Measurements from ENCODE around the gene HELB.

HELB gene

GRCh38 chr12:66304296-66304900 lies 2.1 kb downstream of the HELB start:
- DNase-seq, result no peak

GRCh38 chr12:66309606-66310005 lies 7.3 kb downstream of the HELB start:
- no peak for DNase-seq

- DNase-seq, result no peak
Observed at GRCh38 chr12:66312189-66312588, 9.9 kb downstream of the HELB start.

- no peak for DNase-seq
Observed at GRCh38 chr12:66314278-66314677, 12.0 kb downstream of the HELB start.

GRCh38 chr12:66319266-66319954 lies 17.1 kb downstream of the HELB start:
- no peak for DNase-seq

- DNase-seq, result no peak
Observed at GRCh38 chr12:66320996-66321395, 18.7 kb downstream of the HELB start.

- DNase-seq, result no peak
Observed at GRCh38 chr12:66321435-66321834, 19.1 kb downstream of the HELB start.

GRCh38 chr12:66323017-66323416 lies 20.7 kb downstream of the HELB start:
- no peak for DNase-seq

- no peak for DNase-seq
Observed at GRCh38 chr12:66329941-66330340, 27.6 kb downstream of the HELB start.

GRCh38 chr12:66331016-66331415 lies 28.7 kb downstream of the HELB start:
- no peak for DNase-seq

- DNase-seq, result no peak
Observed at GRCh38 chr12:66331814-66332213, 29.5 kb downstream of the HELB start.

GRCh38 chr12:66335746-66336145 lies 33.5 kb downstream of the HELB start:
- no peak for DNase-seq

GRCh38 chr12:66337381-66338010 lies 35.2 kb downstream of the HELB start:
- DNase-seq, result no peak

- DNase-seq, result no peak
Observed at GRCh38 chr12:66340131-66340530, 37.8 kb downstream of the HELB start.

GRCh38 chr12:66341126-66341525 lies 38.8 kb downstream of the HELB start:
- DNase-seq, result no peak

- DNase-seq, result no peak
Observed at GRCh38 chr12:66345212-66345611, 42.9 kb downstream of the HELB start.

- no peak for DNase-seq
Observed at GRCh38 chr12:66345956-66346355, 43.7 kb downstream of the HELB start.

- DNase-seq, result no peak
Observed at GRCh38 chr12:66351301-66351700, 49.0 kb downstream of the HELB start.

GRCh38 chr12:66352197-66352596 lies 49.9 kb downstream of the HELB start:
- no peak for DNase-seq

GRCh38 chr12:66352899-66353298 lies 50.6 kb downstream of the HELB start:
- no peak for DNase-seq

- DNase-seq, result no peak
Observed at GRCh38 chr12:66354291-66354690, 52.0 kb downstream of the HELB start.

GRCh38 chr12:66359300-66359699 lies 57.0 kb downstream of the HELB start:
- DNase-seq, result no peak

- DNase-seq, result no peak
Observed at GRCh38 chr12:66361703-66362102, 59.4 kb downstream of the HELB start.

GRCh38 chr12:66365718-66366490 lies 63.6 kb downstream of the HELB start:
- no peak for DNase-seq
